AG04450 (cell line): ENCODE results near the gene AGPAT2. TPM values are rescaled to one million over a fixed set of nuclear protein-coding genes. Genes with fewer than 3 reads are reported as not detected.

Source experiments
- CTCF ChIA-PET: fragments of 300-600, 350-600 bp; formaldehyde crosslinking; extraction: SDS; loops from one replicate; lab custom pipeline; 2022; ENCODE audit warnings: antibody characterized with exemption, inconsistent platforms; lab: Charles Lee
- POLR2A ChIA-PET: fragments of 350-600 bp; formaldehyde crosslinking; extraction: SDS; loops from one replicate; lab custom pipeline; 2021; ENCODE audit warnings: antibody characterized with exemption, inconsistent platforms; lab: Yijun Ruan, JAX
- DNase-seq: peaks from one replicate; pipeline ENCODE4 v3.0.0-alpha.2; 2011; ENCODE audit warnings: low read depth, low spot score
- H3K27ac ChIP-seq: one replicate; pipeline ENCODE4 v1.5.1; 2012; ENCODE audit warnings: low read depth, low read length, control low read depth
- H3K27me3 ChIP-seq: one replicate; pipeline ENCODE4 v1.6.0; 2012; ENCODE audit warnings: low read length; ENCODE audit not compliant: control insufficient read depth, insufficient read depth
- H3K4me3 ChIP-seq: 2 replicates; pipeline ENCODE4 v1.5.1; 2011; ENCODE audit warnings: mild to moderate bottlenecking, low read depth, low read length, control low read depth
- H3K9me3 ChIP-seq: 2 replicates; pipeline ENCODE4 v1.5.1; 2012; ENCODE audit warnings: low read length; ENCODE audit not compliant: control insufficient read depth, insufficient read depth
- polyA plus RNA-seq: library from polyadenylated mRNA; depleted of rRNA; stranded (reverse); fragments of >200 nt; gene quantifications from 2 replicates; pipeline ENCODE4 v1.2.3, GENCODE V29; 2011
- TF ChIP-seq, protein P1 (sequence below): IDR thresholded peaks from 2 replicates; pipeline ENCODE4 v1.5.1; 2011; ENCODE audit warnings: low read depth, low read length, control low read depth, inconsistent platforms

Gene AGPAT2
- polyA plus RNA-seq, 1 experiment: 24.4 TPM

DNA sequence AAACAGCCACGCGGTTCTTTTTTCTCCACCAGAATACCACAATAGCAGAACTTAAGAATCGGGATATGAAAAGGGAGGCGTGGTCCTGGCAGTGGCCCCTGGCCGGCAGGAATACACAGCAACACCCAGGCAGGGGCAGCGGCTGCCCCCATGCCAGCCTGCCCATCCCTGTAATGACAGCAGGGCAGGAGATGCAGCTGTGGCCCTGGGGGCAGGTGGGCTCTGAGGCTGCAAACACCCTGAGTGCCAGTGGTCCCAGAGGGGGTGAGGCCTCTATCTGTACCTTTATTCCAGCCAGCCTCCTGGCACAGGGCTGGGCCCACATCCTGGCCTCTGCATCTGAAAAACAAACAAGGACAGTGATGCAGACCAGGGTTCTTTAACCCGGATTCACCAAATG is 37.5 kb upstream of the AGPAT2 start:
- ChIA-PET CTCF (no interaction called here), POLR2A (no interaction called here)
- TF ChIP-seq, protein P1, sequence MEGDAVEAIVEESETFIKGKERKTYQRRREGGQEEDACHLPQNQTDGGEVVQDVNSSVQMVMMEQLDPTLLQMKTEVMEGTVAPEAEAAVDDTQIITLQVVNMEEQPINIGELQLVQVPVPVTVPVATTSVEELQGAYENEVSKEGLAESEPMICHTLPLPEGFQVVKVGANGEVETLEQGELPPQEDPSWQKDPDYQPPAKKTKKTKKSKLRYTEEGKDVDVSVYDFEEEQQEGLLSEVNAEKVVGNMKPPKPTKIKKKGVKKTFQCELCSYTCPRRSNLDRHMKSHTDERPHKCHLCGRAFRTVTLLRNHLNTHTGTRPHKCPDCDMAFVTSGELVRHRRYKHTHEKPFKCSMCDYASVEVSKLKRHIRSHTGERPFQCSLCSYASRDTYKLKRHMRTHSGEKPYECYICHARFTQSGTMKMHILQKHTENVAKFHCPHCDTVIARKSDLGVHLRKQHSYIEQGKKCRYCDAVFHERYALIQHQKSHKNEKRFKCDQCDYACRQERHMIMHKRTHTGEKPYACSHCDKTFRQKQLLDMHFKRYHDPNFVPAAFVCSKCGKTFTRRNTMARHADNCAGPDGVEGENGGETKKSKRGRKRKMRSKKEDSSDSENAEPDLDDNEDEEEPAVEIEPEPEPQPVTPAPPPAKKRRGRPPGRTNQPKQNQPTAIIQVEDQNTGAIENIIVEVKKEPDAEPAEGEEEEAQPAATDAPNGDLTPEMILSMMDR: no peak
- no peak for DNase-seq
- H3K4me3 ChIP-seq: no peak overlapping the region
- no peaks in the 10 kb centered on the region; the same call in 1 of the 2 replicates for H3K9me3 ChIP-seq
- no peak overlapping the region for H3K27ac ChIP-seq
- H3K27me3 ChIP-seq: no peaks in the 10 kb centered on the region

GRCh38 chr9:136723989-136724388 is 36.7 kb upstream of the AGPAT2 start:
- Histone ChIP-seq H3K27me3 (no peaks in the 10 kb centered on the region), H3K4me3 (no peak overlapping the region), H3K9me3 (no peaks in the 10 kb centered on the region; the same call in 1 of the 2 replicates), H3K27ac (no peak overlapping the region)
- TF ChIP-seq, protein P1: no peak
- ChIA-PET CTCF (no interaction called here), POLR2A (no interaction called here)
- no peak for DNase-seq

GRCh38 chr9:136723362-136723976 is 36.2 kb upstream of the AGPAT2 start:
- ChIA-PET CTCF (no interaction called here), POLR2A (no interaction called here)
- no peak for DNase-seq

GRCh38 chr9:136722969-136723356 is 35.7 kb upstream of the AGPAT2 start:
- Histone ChIP-seq H3K27ac (no peak overlapping the region), H3K27me3 (no peaks in the 10 kb centered on the region), H3K4me3 (no peak overlapping the region), H3K9me3 (no peaks in the 10 kb centered on the region; the same call in 1 of the 2 replicates)
- no peak for DNase-seq
- POLR2A ChIA-PET: no interaction called here
- CTCF ChIA-PET: no interaction called here
- TF ChIP-seq, protein P1: no peak

More at GRCh38 chr9:136723362-136723976, 36.2 kb upstream of the AGPAT2 start:
- Histone ChIP-seq H3K9me3 (no peaks in the 10 kb centered on the region; the same call in 1 of the 2 replicates), H3K27ac (no peak overlapping the region), H3K4me3 (no peak overlapping the region), H3K27me3 (no peaks in the 10 kb centered on the region)
- TF ChIP-seq, protein P1: no peak

DNA sequence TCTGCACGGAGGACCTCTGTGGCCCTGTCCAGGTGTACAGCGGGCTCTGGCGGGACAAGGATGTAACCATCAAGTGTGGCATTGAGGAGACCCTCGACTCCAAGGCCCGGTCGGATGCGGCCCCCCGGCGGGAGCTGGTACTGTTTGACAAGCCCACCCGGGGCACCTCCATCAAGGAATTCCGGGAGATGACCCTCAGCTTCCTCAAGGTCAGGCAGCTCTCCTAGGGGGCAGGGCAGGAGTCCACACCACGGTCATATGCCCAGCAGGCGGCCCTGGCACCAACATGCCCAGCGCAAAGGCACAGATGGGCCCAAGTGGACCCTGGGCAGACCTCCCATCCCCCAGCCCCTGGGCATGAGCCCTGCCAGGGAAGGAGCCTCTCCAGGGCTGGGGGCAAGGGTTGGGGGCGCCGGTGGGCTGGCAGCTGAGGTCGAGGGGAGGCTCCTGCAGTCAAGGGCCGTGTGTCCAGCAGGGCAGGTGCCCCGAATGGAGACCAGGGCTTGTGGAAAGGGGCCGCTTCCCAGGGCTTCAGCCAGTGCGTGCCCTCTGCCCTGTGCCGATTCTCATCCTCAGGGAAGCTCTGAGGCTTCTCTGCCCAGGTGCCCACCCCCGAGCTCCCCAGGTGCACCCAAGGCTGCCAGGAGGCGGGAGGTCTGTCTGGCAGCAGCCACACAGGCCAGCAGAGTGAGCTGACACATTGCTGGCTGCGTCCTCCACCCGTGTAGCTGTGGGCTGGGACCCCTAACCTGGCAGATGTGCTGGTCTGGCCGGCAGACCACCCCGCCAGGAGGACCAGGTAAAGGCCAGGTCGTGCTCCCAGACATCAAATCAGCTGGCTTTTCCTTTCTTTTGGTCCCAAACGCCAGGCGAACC is 35.1 kb upstream of the AGPAT2 start:
- no peaks in the 10 kb centered on the region for H3K27me3 ChIP-seq
- no peak overlapping the region for H3K4me3 ChIP-seq
- no peak for DNase-seq
- TF ChIP-seq, protein P1: no peak
- H3K9me3 ChIP-seq: no peaks in the 10 kb centered on the region; the same call in 1 of the 2 replicates
- ChIA-PET POLR2A (no interaction called here), CTCF (no interaction called here)
- H3K27ac ChIP-seq: no peak overlapping the region
